HepG2 (cell line): ENCODE measurements around the gene UGT1A3. TPM values are rescaled to one million over a fixed set of nuclear protein-coding genes. Genes with fewer than 3 reads are reported as not detected.

Experiments
- ATAC-seq: fragments of 200-7000 bp; cut with Tn5 transposase; 3 replicates; pipeline ENCODE4 v1.9.1; 2020; ENCODE audit warnings: mild to moderate bottlenecking, moderate library complexity
- BruUV-seq: library from RNA; stranded (reverse); fragments of 400-500 nt; replicated peaks from 2 replicates; lab custom pipeline; 2021; lab: Mats Ljungman, UMichigan
- CTCF ChIA-PET: fragments of 300-600 bp; formaldehyde crosslinking; extraction: SDS; loops from one replicate; lab custom pipeline; 2021; ENCODE audit warnings: low total read pairs, inconsistent platforms, low intra/inter-chr PET ratio; lab: Yijun Ruan, JAX
- POLR2A ChIA-PET: fragments of 350-600 bp; sonication (Branson Sonifier 250); formaldehyde crosslinking; loops from one replicate; lab custom pipeline; 2020; ENCODE audit warnings: antibody characterized with exemption, inconsistent platforms; lab: Yijun Ruan, JAX
- DNase-seq: peaks from one replicate; pipeline ENCODE4 v3.0.0-alpha.2; 2015; ENCODE audit warnings: low spot score
- FAIRE-seq: peaks from 3 replicates; lab custom pipeline; 2011; peaks lifted over from hg19 to GRCh38; lab: Jason Lieb, UNC
- H2AFZ ChIP-seq: one replicate; pipeline ENCODE4 v1.6.1; 2011; ENCODE audit warnings: low read length, inconsistent platforms
- H3K27ac ChIP-seq: fragments of 300-600 bp; 3 replicates; pipeline ENCODE4 v1.8.0; 2011; ENCODE audit warnings: mixed run types, mild to moderate bottlenecking, mixed read lengths, low read length, inconsistent platforms; ENCODE audit not compliant: insufficient read depth; ENCODE audit errors: extremely low read length
- H3K27me3 ChIP-seq, 2 experiments: fragments of 200-600 bp in 1 of 2; 2 replicates in 1 of 2; 3 replicates in 1 of 2; pipeline versions ENCODE4 v1.6.0 to v1.8.0; 2011; ENCODE audit warnings: low read length in 2 of 2, mild to moderate bottlenecking in 2 of 2, moderate library complexity in 2 of 2, inconsistent platforms in 1 of 2; ENCODE audit not compliant: insufficient read depth in 2 of 2, control insufficient read depth in 1 of 2
- H3K36me3 ChIP-seq, 2 experiments: fragments of 200-600 bp in 1 of 2; replicated peaks in 1 of 2; 2 replicates in 1 of 2; 3 replicates in 1 of 2; pipeline versions ENCODE4 v1.5.1 to v1.8.0; 2011; ENCODE audit warnings: low read length in 2 of 2, inconsistent platforms in 1 of 2; ENCODE audit not compliant: insufficient read depth in 2 of 2, control insufficient read depth in 1 of 2
- H3K4me1 ChIP-seq: 2 replicates; pipeline ENCODE4 v1.5.1; 2012; ENCODE audit warnings: low read length, inconsistent platforms; ENCODE audit not compliant: insufficient read depth
- H3K4me2 ChIP-seq: 2 replicates; pipeline ENCODE4 v1.6.0; 2011; ENCODE audit warnings: low read depth, low read length, inconsistent platforms
- H3K4me3 ChIP-seq, 3 experiments: fragments of 200-600 bp in 1 of 3; sonication (generic), shearing (Covaris generic) in 1 of 3; replicated peaks in 1 of 3; 2 replicates each; pipeline ENCODE4 v1.5.1; 2011 to 2016; ENCODE audit warnings: low read length in 3 of 3, inconsistent platforms in 2 of 3, low read depth in 2 of 3, mild to moderate bottlenecking in 2 of 3, control low read depth in 1 of 3, mixed read lengths in 1 of 3; ENCODE audit not compliant: insufficient read depth in 1 of 3
- H3K79me2 ChIP-seq: one replicate; pipeline ENCODE4 v1.6.1; 2011; ENCODE audit warnings: low read length, inconsistent platforms; ENCODE audit not compliant: insufficient read depth
- H3K9ac ChIP-seq: 2 replicates; pipeline ENCODE4 v1.6.0; 2011; ENCODE audit warnings: mild to moderate bottlenecking, low read depth, low read length, inconsistent platforms; ENCODE audit not compliant: insufficient read depth
- H3K9me3 ChIP-seq: 2 replicates; pipeline ENCODE4 v1.5.1; 2012; ENCODE audit warnings: mild to moderate bottlenecking, low read length
- H4K20me1 ChIP-seq: 2 replicates; pipeline ENCODE4 v1.6.0; 2011; ENCODE audit warnings: inconsistent platforms, mild to moderate bottlenecking, low read length, moderate library complexity; ENCODE audit not compliant: insufficient read depth
- E2F5 ChIP-seq: sonication (generic); formaldehyde crosslinking; conservative IDR thresholded peaks from 2 replicates; pipeline ENCODE4 v1.4.0; 2020; ENCODE audit warnings: missing genetic modification reagents
- MBD4 ChIP-seq: IDR thresholded peaks from 2 replicates; pipeline ENCODE4 v1.6.1; 2012; ENCODE audit warnings: low read length, inconsistent platforms, borderline replicate concordance
- PAXIP1 ChIP-seq: sonication (generic); formaldehyde crosslinking; conservative IDR thresholded peaks from 2 replicates; pipeline ENCODE4 v1.4.0; 2020; ENCODE audit warnings: mild to moderate bottlenecking, missing genetic modification reagents, moderate library complexity
- POLR2AphosphoS5 ChIP-seq: IDR thresholded peaks from 2 replicates; pipeline ENCODE4 v1.6.1; 2012; ENCODE audit warnings: low read depth, low read length
- SRF ChIP-seq: IDR thresholded peaks from 2 replicates; pipeline ENCODE4 v1.6.1; 2011; ENCODE audit warnings: mild to moderate bottlenecking, low read depth, low read length, moderate library complexity
- ZEB1 ChIP-seq: IDR thresholded peaks from 2 replicates; pipeline ENCODE4 v1.6.1; 2012; ENCODE audit warnings: mild to moderate bottlenecking, low read depth, inconsistent platforms; ENCODE audit not compliant: insufficient replicate concordance
- ZFP62 ChIP-seq: sonication (generic); formaldehyde crosslinking; IDR thresholded peaks from 2 replicates; pipeline ENCODE4 v1.4.0; 2020; ENCODE audit warnings: missing genetic modification reagents
- ZFX ChIP-seq: sonication (generic); formaldehyde crosslinking; IDR thresholded peaks from 2 replicates; pipeline ENCODE4 v1.4.0; 2020; ENCODE audit warnings: mild to moderate bottlenecking, low read depth, missing genetic modification reagents, moderate library complexity
- ZNF260 ChIP-seq: sonication (generic); formaldehyde crosslinking; IDR thresholded peaks from 2 replicates; pipeline ENCODE4 v1.4.0; 2020; ENCODE audit warnings: missing genetic modification reagents, low read depth, mild to moderate bottlenecking, borderline replicate concordance
- WGBS: methylation state at CpG from one replicate; pipeline ENCODE4 v1.1.6; 2017; ENCODE audit warnings: low lambda C conversion rate; 5-methylcytosine and 5-hydroxymethylcytosine counted together
- in situ Hi-C: cut with HindIII; loops from 2 replicates; pipeline ENCODE4 v1.10.0; 2017; ENCODE audit warnings: low pct_unique_long_range_greater_than_20kb; ENCODE audit not compliant: extremely low pct_ligation_motif_present
- intact Hi-C: fragments of 100-400 bp; cut with micrococcal nuclease; formaldehyde crosslinking; loops from one replicate; pipeline ENCODE4 v1.10.0; 2022; ENCODE audit not compliant: unreplicated experiment
- polyA plus RNA-seq, 8 experiments: library from polyadenylated mRNA; depleted of rRNA in 3 of 8; stranded (reverse) in 7 of 8; unstranded in 1 of 8; fragments of >200 nt; fragmentation: Illumina TruSeq in 4 of 8; extraction: Trizol in 4 of 8; gene quantifications; 2 replicates each; pipeline versions ENCODE4 v1.2.1 to v1.2.3, GENCODE V29; 2011 to 2016; ENCODE audit warnings: low read depth in 4 of 8, missing spikeins in 1 of 8, mixed read lengths in 1 of 8; ENCODE audit not compliant: insufficient read depth in 1 of 8
- total RNA-seq, 5 experiments: library from RNA; depleted of rRNA; stranded (reverse); fragments of >200 nt; fragmentation: Illumina TruSeq; extraction: Trizol; gene quantifications; 2 replicates each; pipeline ENCODE4 v1.2.3, GENCODE V29; 2016; ENCODE audit warnings: low read depth in 1 of 5
- TF ChIP-seq, protein P1 (sequence below): sonication (generic); formaldehyde crosslinking; IDR thresholded peaks from 2 replicates; pipeline ENCODE4; 2020; ENCODE audit warnings: missing genetic modification reagents, mild to moderate bottlenecking, borderline replicate concordance
- TF ChIP-seq, protein P2 (sequence below): IDR thresholded peaks from 2 replicates; pipeline ENCODE4 v1.6.1; 2016; ENCODE audit warnings: control low read depth
- TF ChIP-seq, protein P3 (sequence below): sonication (generic); formaldehyde crosslinking; IDR thresholded peaks from 2 replicates; pipeline ENCODE4 v1.4.0; 2020; ENCODE audit warnings: missing genetic modification reagents

The UGT1A3 gene
- total and polyA plus RNA-seq, 2 of the 13 experiments (the other 11 are each of a cell fraction or from before 2014, with no cell fraction given), result not detected

GRCh38 chr2:233817361-233817911 lies 88.6 kb downstream of the UGT1A3 start (continued):
- no peak for TF ChIP-seq PAXIP1
- no peak for TF ChIP-seq ZNF260 (CRISPR knock-in tag)
- no peak for TF ChIP-seq ZEB1
- TF ChIP-seq, all 625 proteins: peak for 0

- Histone ChIP-seq H3K79me2 (no peaks in the 10 kb centered on the region), H3K9ac (no peak overlapping the region), H3K27ac (no peak overlapping the region), H3K4me1 (peaks cover 23% of the 10 kb centered on the region), H2AFZ (no peak overlapping the region), H3K4me2 (peak overlapping the region; percentile 25; the same call in 1 of the 2 replicates), H3K36me3 (no peaks in the 10 kb centered on the region), H4K20me1 (no peaks in the 10 kb centered on the region), H3K4me3 (no peak overlapping the region), H3K27me3 (peaks cover 7 to 41% of the 10 kb centered on the region in 2 experiments; a peak in 4 of 5 replicates), H3K9me3 (no peaks in the 10 kb centered on the region)
- intact Hi-C loops, result no loop called here
- ChIA-PET CTCF (no interaction called here), POLR2A (no interaction called here)
- FAIRE-seq (no peak), DNase-seq (peak; percentile 28), ATAC-seq (peak; percentile 65)
- WGBS, result 38% methylated on average over 11 of the region's 11 CpGs
- no TSS peak for BruUV-seq
- in situ Hi-C loops, result no loop called here
- TF ChIP-seq, protein P1, sequence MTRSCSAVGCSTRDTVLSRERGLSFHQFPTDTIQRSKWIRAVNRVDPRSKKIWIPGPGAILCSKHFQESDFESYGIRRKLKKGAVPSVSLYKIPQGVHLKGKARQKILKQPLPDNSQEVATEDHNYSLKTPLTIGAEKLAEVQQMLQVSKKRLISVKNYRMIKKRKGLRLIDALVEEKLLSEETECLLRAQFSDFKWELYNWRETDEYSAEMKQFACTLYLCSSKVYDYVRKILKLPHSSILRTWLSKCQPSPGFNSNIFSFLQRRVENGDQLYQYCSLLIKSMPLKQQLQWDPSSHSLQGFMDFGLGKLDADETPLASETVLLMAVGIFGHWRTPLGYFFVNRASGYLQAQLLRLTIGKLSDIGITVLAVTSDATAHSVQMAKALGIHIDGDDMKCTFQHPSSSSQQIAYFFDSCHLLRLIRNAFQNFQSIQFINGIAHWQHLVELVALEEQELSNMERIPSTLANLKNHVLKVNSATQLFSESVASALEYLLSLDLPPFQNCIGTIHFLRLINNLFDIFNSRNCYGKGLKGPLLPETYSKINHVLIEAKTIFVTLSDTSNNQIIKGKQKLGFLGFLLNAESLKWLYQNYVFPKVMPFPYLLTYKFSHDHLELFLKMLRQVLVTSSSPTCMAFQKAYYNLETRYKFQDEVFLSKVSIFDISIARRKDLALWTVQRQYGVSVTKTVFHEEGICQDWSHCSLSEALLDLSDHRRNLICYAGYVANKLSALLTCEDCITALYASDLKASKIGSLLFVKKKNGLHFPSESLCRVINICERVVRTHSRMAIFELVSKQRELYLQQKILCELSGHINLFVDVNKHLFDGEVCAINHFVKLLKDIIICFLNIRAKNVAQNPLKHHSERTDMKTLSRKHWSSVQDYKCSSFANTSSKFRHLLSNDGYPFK (CRISPR knock-in tag), result no peak
- TF ChIP-seq POLR2AphosphoS5 (no peak), ZFX (CRISPR knock-in tag) (peak; percentile 68), E2F5 (no peak), SRF (no peak), MBD4 (no peak), ZFP62 (no peak)
- TF ChIP-seq, protein P2, sequence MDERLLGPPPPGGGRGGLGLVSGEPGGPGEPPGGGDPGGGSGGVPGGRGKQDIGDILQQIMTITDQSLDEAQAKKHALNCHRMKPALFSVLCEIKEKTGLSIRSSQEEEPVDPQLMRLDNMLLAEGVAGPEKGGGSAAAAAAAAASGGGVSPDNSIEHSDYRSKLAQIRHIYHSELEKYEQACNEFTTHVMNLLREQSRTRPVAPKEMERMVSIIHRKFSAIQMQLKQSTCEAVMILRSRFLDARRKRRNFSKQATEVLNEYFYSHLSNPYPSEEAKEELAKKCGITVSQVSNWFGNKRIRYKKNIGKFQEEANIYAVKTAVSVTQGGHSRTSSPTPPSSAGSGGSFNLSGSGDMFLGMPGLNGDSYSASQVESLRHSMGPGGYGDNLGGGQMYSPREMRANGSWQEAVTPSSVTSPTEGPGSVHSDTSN, result no peak
- TF ChIP-seq, protein P3, sequence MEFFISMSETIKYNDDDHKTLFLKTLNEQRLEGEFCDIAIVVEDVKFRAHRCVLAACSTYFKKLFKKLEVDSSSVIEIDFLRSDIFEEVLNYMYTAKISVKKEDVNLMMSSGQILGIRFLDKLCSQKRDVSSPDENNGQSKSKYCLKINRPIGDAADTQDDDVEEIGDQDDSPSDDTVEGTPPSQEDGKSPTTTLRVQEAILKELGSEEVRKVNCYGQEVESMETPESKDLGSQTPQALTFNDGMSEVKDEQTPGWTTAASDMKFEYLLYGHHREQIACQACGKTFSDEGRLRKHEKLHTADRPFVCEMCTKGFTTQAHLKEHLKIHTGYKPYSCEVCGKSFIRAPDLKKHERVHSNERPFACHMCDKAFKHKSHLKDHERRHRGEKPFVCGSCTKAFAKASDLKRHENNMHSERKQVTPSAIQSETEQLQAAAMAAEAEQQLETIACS, result no peak
Measured at GRCh38 chr2:233817995-233818638, 89.3 kb downstream of the UGT1A3 start.
